HG03025 (cell line): Measurements from ENCODE around the gene SLC9A5.

ENCODE experiments used
- ATAC-seq: cut with Tn5 transposase; IDR thresholded peaks from one replicate; pipeline ENCODE4 v1.9.1; 2021; ENCODE audit warnings: mild to moderate bottlenecking, moderate library complexity; ENCODE audit not compliant: unreplicated experiment, low FRiP score

SLC9A5 gene

DNA sequence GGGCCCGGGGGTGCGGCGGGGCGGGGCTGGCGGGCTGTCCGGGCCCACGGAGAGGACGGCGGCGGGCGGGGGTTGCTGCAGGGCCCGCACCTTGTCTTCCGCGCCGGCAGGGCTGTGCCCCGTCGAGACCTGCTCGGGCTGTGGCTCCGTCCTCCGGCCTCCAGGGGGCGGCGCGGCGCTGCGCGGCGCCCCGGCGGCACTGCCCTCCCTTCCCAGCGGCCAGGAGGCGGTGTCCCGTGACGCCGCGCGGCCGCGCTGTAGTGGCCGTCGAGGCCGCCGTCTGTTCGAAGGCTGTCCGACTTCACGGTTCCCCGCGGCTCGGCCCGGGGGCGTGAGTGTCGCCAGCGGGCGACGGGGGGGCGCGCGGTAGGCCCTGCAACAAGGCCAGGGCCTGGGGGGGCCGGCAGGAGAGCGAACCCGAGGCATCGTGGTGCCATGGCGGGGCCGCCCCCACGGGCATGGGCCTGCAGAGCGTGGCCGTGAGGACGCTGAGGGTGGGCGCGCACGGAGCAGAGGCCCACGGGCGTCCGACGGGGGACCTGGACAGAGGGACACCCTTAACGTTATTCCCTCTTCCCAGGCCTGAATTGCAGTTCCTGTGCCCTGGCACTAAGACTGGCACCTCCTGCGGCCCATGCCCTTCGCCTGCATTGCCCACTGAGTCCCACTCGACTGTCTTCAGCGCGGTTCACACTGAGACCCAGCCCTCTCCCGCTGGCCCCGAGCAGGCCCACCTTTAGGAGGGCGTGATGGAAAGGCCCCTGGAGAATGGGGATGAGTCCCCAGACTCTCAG is 30.7 kb downstream of the SLC9A5 start, which contains the start of gene PLEKHG4:
Gene PLEKHG4 (plus strand): TSS at position 237 of the 794 bp plus-strand sequence. CDS start 513 bp downstream, at position 750.
- ATAC-seq, result peak; percentile 58

DNA sequence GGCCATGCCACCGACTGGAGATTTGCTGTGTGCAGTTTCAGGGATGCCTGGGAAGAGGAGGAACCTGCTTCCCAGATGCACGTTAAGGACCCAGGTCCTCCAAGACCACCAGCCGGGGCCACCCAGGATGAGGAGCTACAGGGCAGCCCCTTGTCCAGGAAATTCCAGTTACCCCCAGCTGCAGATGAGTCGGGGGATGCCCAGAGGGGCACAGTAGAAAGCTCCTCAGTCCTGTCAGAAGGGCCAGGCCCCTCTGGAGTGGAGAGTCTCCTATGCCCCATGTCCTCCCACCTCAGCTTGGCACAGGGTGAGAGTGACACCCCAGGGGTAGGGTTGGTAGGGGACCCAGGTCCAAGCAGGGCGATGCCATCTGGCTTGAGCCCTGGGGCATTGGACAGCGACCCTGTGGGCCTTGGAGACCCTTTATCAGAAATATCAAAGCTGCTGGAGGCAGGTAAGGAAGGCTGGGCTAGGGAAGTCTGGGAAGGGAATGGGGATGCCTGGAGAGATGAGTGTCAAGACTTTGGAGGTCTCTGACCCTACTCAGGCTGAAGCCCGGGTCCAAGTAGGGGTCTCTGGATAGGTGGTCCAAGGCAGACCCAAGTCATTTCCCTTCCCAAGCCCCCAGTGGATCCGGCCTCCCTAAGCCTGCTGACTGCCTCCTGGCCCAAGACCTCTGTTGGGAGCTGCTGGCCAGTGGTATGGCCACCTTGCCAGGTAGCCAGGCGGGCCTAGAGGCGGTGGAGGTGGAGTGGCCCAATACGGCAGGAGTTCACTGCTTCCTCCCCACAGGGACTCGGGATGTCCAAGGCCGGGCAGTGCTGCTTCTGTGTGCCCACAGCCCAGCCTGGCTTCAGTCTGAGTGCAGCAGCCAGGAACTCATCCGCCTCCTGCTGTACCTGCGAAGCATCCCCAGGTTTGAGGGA is 31.6 kb downstream of the SLC9A5 start:
- no peak for ATAC-seq

DNA sequence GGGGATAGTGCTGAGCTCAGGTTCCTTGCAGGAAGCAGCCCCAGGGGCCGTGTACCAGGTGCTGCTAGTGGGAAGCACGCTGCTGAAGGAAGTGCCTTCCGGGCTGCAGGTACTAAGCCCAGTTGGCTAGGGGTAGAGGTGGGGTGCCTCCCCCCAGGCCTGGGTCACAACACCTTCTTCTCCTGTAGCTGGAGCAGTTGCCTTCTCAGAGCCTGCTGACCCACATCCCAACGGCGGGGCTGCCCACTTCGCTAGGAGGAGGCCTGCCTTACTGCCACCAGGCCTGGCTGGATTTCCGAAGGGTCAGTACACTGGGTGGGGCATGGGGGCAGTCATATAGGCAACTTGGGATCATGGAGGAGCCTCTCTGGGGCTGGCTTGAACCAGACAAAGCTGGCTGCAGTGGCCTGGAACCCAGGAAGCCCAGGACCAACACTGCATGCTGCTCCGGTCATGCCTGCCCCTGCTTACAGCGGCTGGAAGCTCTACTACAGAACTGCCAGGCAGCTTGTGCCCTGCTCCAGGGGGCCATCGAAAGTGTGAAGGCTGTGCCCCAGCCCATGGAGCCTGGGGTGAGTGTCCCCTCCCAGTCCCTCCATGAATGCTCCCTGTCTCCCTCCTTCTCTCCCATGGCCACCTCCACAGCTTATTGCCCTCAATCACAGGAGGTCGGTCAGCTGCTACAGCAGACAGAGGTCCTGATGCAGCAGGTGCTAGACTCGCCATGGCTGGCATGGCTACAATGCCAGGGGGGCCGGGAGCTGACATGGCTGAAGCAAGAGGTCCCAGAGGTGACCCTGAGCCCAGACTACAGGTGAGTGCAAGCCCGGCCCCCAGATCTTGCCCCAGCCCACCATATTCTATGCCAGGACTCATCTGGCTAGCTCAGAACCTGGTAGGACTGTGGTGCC is 33.0 kb downstream of the SLC9A5 start:
- no peak for ATAC-seq

- no peak for ATAC-seq
Measured at GRCh38 chr16:67282447-67282805, 33.6 kb downstream of the SLC9A5 start.

- no peak for ATAC-seq
Measured at GRCh38 chr16:67283039-67283825, 34.5 kb downstream of the SLC9A5 start.

GRCh38 chr16:67283826-67284555 is 35.2 kb downstream of the SLC9A5 start:
- ATAC-seq, result no peak

DNA sequence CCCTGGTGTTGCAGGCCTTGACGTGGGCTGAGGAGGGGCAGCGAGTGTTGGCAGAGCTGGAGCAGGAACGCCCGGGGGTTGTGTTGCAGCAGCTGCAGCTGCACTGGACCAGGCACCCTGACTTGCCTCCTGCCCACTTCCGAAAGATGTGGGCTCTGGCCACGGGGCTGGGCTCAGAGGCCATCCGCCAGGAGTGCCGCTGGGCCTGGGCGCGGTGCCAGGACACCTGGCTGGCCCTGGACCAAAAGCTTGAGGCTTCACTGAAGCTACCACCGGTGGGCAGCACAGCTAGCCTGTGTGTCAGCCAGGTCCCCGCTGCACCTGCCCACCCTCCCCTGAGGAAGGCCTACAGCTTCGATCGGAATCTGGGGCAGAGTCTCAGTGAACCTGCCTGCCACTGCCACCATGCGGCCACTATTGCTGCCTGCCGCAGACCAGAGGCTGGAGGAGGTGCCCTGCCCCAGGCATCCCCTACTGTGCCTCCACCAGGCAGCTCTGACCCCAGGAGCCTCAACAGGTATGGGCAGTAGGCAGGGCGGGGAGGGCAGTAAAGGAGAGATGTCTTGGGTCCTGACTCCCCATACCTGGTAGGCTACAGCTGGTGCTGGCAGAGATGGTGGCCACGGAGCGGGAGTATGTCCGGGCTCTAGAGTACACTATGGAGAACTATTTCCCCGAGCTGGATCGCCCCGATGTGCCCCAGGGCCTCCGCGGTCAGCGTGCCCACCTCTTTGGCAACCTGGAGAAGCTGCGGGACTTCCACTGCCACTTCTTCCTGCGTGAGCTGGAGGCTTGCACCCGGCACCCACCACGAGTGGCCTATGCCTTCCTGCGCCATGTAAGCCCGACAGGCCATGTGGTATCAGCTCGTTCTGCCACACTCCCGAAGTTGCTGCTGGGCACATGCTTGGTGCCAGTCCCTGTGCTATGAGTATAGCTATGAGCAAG is 36.2 kb downstream of the SLC9A5 start:
- ATAC-seq, result no peak

DNA sequence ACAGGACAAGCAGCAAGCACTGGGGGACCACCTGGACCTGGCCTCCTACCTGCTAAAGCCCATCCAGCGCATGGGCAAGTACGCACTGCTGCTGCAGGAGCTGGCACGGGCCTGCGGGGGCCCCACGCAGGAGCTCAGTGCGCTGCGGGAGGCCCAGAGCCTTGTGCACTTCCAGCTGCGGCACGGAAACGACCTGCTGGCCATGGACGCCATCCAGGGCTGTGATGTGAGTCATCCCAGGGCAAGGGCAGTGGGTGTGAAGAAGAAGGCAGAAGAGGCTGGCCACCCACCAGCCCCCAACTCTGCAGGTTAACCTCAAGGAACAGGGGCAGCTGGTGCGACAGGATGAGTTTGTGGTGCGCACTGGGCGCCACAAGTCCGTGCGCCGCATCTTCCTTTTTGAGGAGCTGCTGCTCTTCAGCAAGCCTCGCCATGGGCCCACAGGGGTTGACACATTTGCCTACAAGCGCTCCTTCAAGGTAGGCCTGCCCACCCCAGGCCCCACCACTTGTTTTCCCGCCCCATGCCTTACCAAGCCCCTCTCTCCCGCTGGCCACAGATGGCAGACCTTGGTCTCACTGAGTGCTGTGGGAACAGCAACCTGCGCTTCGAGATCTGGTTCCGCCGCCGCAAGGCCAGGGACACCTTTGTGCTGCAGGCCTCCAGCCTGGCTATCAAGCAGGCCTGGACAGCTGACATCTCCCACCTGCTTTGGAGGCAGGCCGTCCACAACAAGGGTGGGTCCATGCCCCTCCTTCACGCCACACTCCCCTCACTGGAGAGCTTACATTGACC is 37.9 kb downstream of the SLC9A5 start:
- ATAC-seq, result no peak

- no peak for ATAC-seq
Measured at GRCh38 chr16:67287960-67288359, 39.2 kb downstream of the SLC9A5 start.

GRCh38 chr16:67291461-67291860 is 42.7 kb downstream of the SLC9A5 start:
- ATAC-seq, result no peak

DNA sequence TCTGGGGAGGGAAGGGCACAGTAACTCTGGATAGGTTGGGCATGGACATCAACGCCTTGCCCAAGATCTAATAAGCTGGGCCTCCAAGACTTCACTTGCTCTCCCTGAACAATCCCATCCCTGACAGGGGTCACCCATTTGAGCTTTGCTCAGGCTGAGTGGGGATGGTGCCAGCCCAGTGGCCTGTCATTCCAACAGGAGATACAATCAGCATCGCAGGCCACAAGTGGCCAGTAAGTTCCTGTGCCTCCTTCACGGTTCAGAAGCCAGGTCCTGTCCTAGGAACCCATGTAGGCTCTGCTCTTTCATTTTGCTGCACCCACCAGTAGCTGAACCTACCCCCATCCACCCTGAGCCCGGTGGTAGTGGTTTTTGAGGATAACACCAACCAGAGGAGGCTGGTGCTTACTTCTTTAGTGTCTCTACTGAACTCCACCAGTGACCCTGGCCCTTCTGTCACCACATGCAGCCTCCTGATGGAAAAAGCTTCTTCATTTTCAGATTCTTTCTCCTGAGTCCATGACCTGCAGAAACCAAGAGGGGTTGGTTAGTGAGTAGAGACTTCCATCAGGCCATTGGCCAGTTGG is 45.5 kb downstream of the SLC9A5 start:
- no peak for ATAC-seq

- ATAC-seq, result no peak
Measured at GRCh38 chr16:67294938-67295361, 46.2 kb downstream of the SLC9A5 start.

GRCh38 chr16:67296420-67296819 is 47.6 kb downstream of the SLC9A5 start:
- no peak for ATAC-seq

DNA sequence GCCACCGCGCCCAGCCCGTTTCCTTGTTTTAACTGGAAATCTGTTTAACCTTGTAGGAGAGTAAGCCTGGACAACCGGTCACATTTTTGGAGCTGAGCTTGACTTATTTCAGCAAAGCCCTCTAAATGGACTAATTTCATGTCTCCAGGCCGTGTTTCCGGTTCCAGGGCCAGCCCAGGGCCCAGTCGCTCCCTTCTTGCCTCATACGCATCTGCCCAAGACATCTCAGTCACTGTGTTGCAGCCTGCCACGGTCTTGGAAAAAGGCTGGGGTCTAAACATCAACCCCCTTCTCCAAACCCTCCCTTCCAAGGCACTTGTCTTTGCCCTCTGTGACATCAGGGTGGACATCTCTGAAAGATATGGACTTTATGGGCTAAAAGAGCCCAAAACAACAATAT is 49.5 kb downstream of the SLC9A5 start:
- no peak for ATAC-seq

GRCh38 chr16:67299269-67299668 is 50.5 kb downstream of the SLC9A5 start:
- no peak for ATAC-seq

- no peak for ATAC-seq
Measured at GRCh38 chr16:67301080-67301782, 52.5 kb downstream of the SLC9A5 start.
